ENCODE results near the gene IFI27L1. TPM values are rescaled to one million over a fixed set of nuclear protein-coding genes. Genes with fewer than 3 reads are reported as not detected.

Gene IFI27L1
- total RNA-seq, 1 donor from 2014 or later: not detected

DNA sequence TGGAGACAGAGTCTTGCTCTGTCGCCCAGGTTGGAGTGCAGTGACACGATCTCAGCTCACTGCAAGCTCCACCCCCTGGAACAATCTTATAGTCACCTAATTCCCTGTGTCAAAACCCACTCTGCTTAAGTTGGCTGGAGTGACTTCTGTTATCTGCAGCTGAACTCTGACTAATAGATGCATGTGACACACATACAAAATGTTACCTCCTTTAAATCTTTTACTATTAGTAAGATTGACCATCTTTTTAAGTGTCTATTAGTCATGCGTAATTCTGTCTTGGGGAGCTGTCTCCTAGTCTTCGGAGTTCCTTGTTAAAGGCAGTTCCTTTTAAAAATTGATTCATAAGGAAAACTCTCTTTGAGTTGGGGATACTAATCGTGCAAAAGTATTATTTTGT, 7.4 kb downstream of the IFI27L1 start:
- no peak for DNase-seq (ENCODE audit: low spot score in 2 of 2)
- Histone ChIP-seq H3K9me3 (no peaks in the 10 kb centered on the region), H3K27ac (no peak overlapping the region), H3K27me3 (no peaks in the 10 kb centered on the region), H3K4me1 (no peaks in the 10 kb centered on the region), H3K4me3 (no peak overlapping the region), H3K36me3 (no peaks in the 10 kb centered on the region)
- intact Hi-C loops (cut with DNase I): no loop called here
- TF ChIP-seq, protein P1, sequence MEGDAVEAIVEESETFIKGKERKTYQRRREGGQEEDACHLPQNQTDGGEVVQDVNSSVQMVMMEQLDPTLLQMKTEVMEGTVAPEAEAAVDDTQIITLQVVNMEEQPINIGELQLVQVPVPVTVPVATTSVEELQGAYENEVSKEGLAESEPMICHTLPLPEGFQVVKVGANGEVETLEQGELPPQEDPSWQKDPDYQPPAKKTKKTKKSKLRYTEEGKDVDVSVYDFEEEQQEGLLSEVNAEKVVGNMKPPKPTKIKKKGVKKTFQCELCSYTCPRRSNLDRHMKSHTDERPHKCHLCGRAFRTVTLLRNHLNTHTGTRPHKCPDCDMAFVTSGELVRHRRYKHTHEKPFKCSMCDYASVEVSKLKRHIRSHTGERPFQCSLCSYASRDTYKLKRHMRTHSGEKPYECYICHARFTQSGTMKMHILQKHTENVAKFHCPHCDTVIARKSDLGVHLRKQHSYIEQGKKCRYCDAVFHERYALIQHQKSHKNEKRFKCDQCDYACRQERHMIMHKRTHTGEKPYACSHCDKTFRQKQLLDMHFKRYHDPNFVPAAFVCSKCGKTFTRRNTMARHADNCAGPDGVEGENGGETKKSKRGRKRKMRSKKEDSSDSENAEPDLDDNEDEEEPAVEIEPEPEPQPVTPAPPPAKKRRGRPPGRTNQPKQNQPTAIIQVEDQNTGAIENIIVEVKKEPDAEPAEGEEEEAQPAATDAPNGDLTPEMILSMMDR (IDR thresholded peaks at IDR 0.05): no peak

DNA sequence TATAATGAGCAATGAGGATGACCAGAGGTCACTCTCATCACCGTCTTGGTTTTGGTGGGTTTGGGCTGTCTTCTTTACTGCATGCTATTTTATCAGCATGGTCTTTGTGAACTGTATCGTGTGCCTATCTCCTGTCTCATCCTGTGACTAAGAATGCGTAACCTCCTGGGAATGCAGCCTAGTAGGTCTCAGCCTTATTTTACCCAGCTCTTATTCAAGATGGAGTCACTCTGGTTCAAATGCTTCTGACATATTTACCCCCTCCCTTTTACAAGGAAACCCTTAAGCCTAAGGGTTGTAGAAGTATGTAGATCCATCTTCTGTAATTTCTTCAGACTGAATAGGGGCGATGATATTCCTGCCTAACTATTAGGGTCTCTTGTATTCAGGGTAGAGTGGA, 8.4 kb downstream of the IFI27L1 start:
- Histone ChIP-seq H3K27ac (no peak overlapping the region), H3K4me3 (no peak overlapping the region), H3K36me3 (no peaks in the 10 kb centered on the region), H3K27me3 (no peaks in the 10 kb centered on the region), H3K9me3 (no peaks in the 10 kb centered on the region), H3K4me1 (no peaks in the 10 kb centered on the region)
- intact Hi-C loops (cut with DNase I): no loop called here
- TF ChIP-seq, protein P1 (IDR thresholded peaks at IDR 0.05): no peak
- DNase-seq (ENCODE audit: low spot score in 2 of 2): no peak

- Histone ChIP-seq H3K27me3 (no peaks in the 10 kb centered on the region), H3K36me3 (no peaks in the 10 kb centered on the region), H3K4me3 (no peak overlapping the region), H3K4me1 (no peaks in the 10 kb centered on the region), H3K27ac (no peak overlapping the region), H3K9me3 (no peaks in the 10 kb centered on the region)
- no peak for DNase-seq (ENCODE audit: low spot score in 2 of 2)
- TF ChIP-seq, protein P1 (IDR thresholded peaks at IDR 0.05): no peak
- intact Hi-C loops (cut with DNase I): no loop called here
These were observed 12.3 kb downstream of the IFI27L1 start for GRCh38 chr14:94093418-94093817.

GRCh38 chr14:94097091-94097490, 16.0 kb downstream of the IFI27L1 start:
- TF ChIP-seq, protein P1 (IDR thresholded peaks at IDR 0.05): no peak
- intact Hi-C loops (cut with DNase I): no loop called here

GRCh38 chr14:94098326-94098992, 17.3 kb downstream of the IFI27L1 start:
- H3K27me3 ChIP-seq: no peaks in the 10 kb centered on the region
- H3K36me3 ChIP-seq: no peaks in the 10 kb centered on the region
- TF ChIP-seq, protein P1 (IDR thresholded peaks at IDR 0.05): no peak
- H3K27ac ChIP-seq: no peak overlapping the region
- no peak overlapping the region for H3K4me3 ChIP-seq
- no peaks in the 10 kb centered on the region for H3K9me3 ChIP-seq
- DNase-seq (ENCODE audit: low spot score in 2 of 2): no peak
- intact Hi-C loops (cut with DNase I): no loop called here
- H3K4me1 ChIP-seq: no peaks in the 10 kb centered on the region

More at GRCh38 chr14:94097091-94097490, 16.0 kb downstream of the IFI27L1 start:
- no peak overlapping the region for H3K4me3 ChIP-seq
- no peak for DNase-seq (ENCODE audit: low spot score in 2 of 2)
- no peaks in the 10 kb centered on the region for H3K4me1 ChIP-seq
- H3K9me3 ChIP-seq: no peaks in the 10 kb centered on the region
- H3K27me3 ChIP-seq: no peaks in the 10 kb centered on the region
- no peak overlapping the region for H3K27ac ChIP-seq
- no peaks in the 10 kb centered on the region for H3K36me3 ChIP-seq

GRCh38 chr14:94099006-94099405, 17.9 kb downstream of the IFI27L1 start:
- Histone ChIP-seq H3K27me3 (no peaks in the 10 kb centered on the region), H3K36me3 (no peaks in the 10 kb centered on the region), H3K4me3 (no peak overlapping the region), H3K9me3 (no peaks in the 10 kb centered on the region), H3K4me1 (no peaks in the 10 kb centered on the region), H3K27ac (no peak overlapping the region)
- DNase-seq (ENCODE audit: low spot score in 2 of 2): no peak
- intact Hi-C loops (cut with DNase I): no loop called here
- TF ChIP-seq, protein P1 (IDR thresholded peaks at IDR 0.05): no peak

All from ascending aorta (tissue), 2 donors.